IPS-11a (cell line): Measurements from ENCODE around the gene CEACAM8.
"Not testable (repeated sequence)": the region's sequence is repeated elsewhere in the genome, so short reads cannot be mapped to it uniquely, and the experiment has no call there.

Source experiments
- H3K4me3 ChIP-seq: one replicate; pipeline ENCODE4 v1.5.1; 2013; ENCODE audit warnings: low read depth, low read length, control low read depth

CEACAM8 gene

DNA sequence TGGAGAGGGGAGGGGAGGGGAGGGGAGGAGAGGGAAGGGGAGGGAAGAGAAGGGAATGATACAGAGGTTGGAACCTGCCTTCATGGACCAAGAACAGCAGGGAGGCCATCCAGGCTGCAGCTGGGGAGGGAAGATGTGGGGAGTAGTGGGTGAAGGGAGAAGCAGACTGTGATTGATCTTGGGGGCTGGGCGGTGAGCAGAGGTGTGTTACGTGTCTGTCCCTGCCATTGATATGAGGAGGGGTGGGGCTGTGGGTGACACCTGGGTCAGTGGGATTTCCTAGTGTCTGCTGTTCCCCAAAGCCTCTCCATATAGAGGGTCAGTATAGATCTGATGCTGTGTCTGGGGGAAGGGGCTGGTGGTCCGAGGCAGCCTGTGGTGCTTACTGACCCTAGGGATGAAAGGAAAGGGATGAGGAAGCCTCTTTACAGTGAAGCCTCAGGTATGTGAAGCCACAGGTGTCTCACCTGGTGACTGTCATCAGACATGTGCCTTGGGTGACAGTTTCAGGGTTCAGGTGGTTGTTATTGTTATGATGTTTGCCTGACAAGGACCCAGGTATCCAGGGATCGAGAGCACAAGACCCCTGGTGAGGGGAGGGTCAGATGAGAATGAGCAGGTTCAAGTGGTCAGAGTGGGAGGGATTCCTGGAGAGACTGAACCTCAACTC lies 47.8 kb downstream of the CEACAM8 start:
- H3K4me3 ChIP-seq = no peak overlapping the region

DNA sequence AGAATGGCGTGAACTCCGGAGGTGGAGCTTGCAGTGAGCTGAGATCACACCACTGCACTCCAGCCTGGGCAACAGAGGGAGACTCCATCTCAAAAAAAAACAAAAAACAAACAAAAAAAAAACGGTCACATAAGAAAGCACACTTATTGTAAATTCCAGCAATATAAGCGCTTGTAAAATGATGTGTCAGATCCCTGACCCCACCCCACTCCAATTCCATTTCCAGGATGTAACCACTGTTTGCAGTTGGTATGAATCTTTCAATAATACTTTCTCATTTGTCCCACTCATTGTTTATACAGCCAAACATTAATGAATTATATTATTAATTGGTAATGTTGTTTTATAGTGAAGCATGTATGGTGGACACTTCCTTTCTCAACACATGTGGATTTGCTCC lies 50.6 kb downstream of the CEACAM8 start:
- H3K4me3 ChIP-seq = no peak overlapping the region

DNA sequence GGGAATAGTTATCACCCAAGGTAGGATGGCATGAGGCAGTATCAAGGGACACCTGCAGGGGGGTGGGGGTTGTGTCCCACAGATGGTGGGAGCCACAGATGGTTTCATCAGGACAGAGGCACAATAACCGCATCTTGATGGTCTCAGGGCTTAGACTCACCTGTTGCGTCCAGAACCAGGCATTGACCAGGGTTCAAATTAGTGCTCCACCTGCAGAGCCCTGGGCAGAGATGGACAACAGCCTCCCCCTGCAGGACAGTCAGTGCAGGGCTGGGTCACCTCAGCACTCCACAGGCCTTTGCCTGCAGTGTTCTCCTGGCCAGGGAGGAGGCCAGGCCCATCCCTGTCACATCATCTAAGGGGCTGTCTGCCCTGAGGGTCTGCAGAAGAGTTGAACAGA lies 51.9 kb downstream of the CEACAM8 start:
- H3K4me3 ChIP-seq = no peak overlapping the region

DNA sequence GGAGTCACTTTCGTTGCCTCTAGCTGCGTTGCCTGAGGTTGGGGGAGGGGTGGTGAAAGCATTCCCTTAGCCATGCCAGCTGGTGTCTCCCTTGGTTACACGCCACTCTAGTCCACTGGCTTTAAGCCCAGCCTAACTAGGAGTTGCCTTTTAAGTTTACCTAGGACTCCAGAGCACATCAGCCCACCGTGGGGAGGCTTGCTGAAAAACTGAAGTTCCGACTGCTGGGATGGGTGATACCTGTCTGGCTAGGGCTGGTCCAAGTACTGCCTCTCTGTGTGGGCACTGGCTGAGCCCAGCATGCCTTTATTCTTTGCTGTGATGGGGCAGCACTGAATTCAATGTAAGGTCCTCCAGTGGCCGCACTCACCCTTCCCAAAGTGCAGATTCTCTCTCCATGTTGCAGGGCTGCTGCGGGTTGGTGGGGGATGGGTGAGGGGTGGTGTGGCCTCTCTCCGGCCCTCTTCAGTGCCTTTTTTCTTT lies 54.6 kb downstream of the CEACAM8 start:
- no peak overlapping the region for H3K4me3 ChIP-seq

DNA sequence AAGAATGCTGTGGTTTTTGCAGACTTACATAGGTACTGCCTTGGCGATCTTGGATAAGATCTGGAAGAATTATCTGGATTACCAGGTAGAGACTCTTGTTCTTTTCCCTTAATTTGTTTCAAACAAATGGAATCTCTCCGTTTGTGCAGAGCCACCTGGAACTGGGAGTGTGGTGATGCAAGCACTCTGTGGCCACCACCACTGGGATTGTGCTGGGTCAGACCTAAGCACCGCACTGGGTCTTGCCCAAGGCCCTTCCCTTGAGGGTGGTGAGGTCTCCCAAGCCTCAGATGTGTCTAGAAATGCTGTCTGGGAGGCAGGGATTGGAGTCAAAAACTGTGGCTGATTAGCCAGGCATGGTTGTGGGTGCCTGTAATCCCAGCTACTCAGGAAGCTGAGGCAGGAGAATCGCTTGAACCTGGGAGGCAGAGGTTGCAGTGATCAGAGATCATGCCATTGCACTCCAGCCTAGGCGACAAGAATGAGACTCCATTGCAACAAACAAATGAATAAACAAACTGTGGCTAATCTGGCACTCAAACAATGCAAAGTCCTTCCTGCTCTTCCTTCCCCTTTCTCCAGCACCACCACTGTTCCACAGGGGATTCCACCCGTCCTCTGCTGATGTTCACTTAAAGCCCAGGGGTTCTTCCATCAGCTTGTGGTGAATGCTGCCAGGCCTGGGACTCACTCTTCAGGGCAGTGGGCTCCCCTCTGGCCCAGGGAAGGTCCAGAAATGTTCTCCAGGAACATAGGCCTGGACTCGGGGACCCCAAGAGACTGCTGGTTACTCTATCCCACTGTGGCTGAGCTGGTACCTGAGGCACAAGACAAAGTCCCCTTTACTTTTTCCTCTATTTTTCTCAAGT lies 55.6 kb downstream of the CEACAM8 start:
- H3K4me3 ChIP-seq = no peak overlapping the region

DNA sequence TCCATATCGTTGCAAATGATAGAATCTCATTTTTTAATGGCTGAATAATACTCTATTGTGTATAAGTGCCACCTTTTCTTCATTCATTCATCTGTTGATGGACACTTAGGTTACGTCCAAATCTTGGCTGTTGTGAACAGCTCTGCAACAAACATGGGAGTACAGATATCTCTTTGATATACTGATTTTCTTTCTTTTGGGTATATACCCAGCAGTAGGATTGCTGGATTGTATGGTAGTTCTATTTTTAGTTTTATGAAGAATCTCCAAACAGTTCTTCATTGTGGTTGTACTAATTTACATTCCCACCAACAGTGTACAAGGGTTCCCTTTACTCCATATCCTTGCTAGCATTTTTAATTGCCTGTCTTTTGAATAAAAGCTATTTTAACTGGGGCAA lies 59.4 kb downstream of the CEACAM8 start:
- not testable (repeated sequence) for H3K4me3 ChIP-seq

DNA sequence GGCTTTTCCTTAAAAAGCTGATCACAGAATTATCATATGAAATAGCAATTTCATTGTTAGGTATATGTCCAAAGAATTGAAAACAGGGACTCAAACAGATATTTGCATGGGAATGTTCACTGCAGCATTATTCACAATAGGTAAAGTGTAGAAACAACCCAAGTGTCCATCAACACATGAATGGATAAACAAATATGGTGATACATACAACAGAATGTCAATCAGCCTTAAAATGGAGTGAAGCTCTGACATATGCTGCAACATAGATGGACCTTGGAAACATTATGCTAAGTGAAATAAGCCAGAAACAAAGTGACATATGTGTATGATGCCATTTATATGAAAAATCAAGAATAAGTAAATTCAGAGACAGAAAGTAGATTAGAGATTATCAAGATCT lies 60.3 kb downstream of the CEACAM8 start:
- H3K4me3 ChIP-seq = no peak overlapping the region

DNA sequence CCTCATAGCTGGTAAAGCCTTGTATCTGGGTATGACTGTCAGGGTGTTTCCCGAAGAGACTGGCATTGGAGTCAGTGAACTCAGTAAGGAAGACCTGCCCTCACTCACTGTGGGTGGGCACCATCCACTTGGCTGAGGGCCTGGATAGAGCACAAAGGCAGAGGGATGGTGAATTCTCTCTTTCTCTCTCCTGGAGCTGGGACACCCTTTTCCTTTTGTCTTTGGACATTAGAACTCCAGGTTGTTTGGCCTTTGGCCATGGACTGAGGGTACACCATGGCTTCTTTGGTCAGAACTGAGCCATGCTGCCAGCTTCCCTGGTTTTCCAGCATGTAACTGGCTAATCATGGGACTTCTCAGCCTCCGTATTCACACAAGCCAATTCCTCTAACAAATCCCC lies 61.8 kb downstream of the CEACAM8 start:
- no peak overlapping the region for H3K4me3 ChIP-seq

DNA sequence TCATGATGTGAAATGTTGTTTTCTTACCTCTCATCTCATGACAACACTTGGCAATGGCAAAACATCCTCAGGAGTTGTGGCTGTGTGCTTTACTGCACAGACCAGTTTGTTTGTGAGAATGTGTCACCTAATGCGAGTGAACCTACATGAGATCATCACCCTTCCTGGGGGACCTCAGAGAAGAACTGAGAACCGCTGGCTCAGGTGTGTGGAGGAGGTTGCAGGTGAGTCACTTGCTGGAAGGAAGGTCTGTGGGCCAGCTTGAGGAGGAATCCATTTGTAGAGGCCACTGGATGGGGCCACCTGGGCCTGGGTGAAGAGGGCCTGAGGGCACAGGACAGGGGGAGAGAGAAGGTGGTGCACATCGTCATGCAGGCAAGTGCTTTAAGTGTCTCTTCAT lies 63.4 kb downstream of the CEACAM8 start:
- H3K4me3 ChIP-seq = no peak overlapping the region
